AG08395 (cell line): ENCODE data around the gene MMS22L.
"Not testable (repeated sequence)": the region's sequence is repeated elsewhere in the genome, so short reads cannot be mapped to it uniquely, and the experiment has no call there.

Source experiments
- DNase-seq: peaks from one replicate; pipeline ENCODE4 v3.0.0; 2012; ENCODE audit warnings: mixed read lengths, low spot score

MMS22L gene

DNA sequence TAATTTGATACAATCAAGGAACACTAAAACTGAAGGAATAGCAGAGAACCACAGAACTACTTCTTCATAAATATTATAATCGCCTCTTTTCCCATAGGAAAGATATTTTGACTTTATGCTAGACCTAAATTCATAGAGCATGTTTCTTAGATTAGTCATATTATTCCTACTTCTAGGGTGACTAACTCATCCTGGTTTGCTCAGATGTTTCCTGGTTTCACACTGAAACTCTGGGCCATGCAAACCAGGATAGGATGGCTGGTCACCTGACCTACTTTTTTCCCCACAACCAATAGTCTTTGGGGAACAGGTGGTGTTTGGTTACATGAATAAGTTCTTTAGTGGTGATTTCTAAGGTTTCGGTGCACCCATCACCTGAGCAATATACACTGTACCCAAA is 42.8 kb downstream of the MMS22L start:
- DNase-seq = peak; percentile 54

GRCh38 chr6:97231911-97232310 is 51.1 kb downstream of the MMS22L start:
- DNase-seq = no peak

DNA sequence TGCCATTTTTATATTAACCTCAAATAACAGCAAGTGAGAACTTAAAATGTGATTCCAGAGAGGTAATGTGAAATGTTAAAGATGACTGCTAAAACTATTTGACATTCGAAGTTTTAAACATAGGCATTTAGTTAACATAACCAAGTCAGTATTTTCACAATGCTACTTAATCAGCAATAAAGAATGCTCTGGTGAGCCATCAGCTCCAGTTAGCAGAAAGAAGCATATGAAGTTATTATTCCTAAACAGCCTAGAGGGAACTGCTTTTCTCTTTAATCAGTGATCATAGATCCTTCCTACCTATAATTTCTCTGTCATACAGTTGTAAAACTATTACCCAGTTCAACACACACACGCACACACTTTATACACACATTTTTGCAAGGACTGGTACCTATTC is 60.1 kb downstream of the MMS22L start:
- peak; percentile 6 for DNase-seq

- no peak for DNase-seq
Observed at GRCh38 chr6:97218912-97219311, 64.1 kb downstream of the MMS22L start.

GRCh38 chr6:97215157-97215769 is 67.8 kb downstream of the MMS22L start:
- DNase-seq = peak; percentile 77

DNA sequence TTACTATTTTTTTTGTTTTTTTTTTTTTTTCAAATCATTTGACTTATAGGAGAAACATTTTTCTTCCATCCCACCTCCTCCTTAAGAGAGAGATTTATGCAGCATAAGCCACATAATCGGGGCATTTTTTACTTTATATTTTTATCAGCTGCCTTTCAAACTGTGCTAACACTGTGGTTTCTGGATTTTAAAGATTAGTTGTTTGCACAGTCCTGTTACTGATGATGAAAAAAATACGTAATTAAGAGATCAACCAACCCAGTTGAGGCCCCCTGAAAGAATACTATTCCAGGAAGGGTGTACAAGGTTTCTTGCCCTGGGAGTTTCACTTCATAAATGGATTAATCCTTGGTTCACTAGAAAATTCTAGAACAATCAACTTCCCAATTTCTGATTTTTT is 68.3 kb downstream of the MMS22L start:
- no peak for DNase-seq

- no peak for DNase-seq
Observed at GRCh38 chr6:97207383-97207782, 75.6 kb downstream of the MMS22L start.

GRCh38 chr6:97205966-97206365 is 77.0 kb downstream of the MMS22L start:
- no peak for DNase-seq

DNA sequence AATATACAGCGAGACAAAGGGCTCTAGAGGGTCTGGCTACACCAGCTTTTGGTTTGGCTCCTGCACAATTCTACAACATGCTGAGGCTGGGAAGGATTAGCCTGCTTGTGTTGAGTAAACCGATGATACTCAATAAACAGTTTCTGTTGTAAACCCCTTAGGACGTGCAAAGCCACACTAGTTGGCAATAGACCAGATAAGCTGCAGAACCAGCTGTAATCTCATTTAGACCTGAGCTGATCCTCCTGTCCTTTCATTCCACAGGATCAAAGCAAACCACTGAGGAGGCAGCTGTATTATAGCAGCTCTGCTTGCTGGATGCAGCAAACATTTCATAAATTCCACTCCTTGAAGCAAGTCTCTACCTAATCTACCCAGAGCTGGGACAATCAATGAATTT is 79.7 kb downstream of the MMS22L start:
- DNase-seq = no peak

DNA sequence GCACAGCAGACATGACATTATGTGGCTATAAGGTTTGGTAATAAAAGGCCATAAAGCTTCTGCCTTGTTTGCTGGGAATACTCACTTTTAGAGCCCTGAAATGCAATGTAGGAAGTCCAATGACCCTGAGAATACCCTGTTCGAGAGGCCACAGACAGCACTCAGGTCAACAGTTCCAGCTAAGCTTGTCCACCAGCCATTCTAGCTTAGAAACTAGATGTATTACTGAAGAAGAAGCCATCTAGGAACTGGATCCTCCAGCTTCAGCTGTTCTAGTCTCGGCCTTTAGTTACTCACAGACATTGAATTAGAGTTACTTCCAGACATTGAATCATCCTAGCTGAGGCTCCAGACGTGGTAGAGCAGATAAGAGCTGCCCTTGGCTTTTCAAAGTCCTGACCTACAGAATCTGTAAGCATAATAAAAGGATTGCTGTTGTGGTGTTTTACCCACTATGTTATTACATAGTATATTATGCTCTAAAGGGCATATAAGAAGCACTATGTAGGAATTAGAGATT is 84.9 kb downstream of the MMS22L start:
- DNase-seq = no peak

GRCh38 chr6:97195117-97195516 is 87.9 kb downstream of the MMS22L start:
- peak; percentile 5 for DNase-seq

DNA sequence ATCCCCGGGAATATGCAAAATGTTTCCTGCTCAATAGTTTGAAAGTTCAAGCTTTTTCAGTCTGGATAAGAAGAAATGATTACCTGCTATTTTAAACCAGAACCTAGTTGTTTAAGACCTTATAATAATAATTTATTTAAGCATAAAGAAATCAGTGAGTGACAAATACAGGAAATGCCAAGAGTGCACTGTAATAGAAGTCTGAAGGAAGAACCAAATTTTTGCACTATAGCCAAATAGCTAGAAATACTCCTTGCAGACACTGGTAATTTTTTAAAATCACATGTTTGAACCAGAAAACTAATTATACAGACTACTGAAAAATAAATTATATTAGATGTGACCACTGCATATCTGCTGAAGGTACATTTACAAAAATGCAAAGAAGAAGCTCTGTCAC is 93.2 kb downstream of the MMS22L start:
- DNase-seq = peak; percentile 56

DNA sequence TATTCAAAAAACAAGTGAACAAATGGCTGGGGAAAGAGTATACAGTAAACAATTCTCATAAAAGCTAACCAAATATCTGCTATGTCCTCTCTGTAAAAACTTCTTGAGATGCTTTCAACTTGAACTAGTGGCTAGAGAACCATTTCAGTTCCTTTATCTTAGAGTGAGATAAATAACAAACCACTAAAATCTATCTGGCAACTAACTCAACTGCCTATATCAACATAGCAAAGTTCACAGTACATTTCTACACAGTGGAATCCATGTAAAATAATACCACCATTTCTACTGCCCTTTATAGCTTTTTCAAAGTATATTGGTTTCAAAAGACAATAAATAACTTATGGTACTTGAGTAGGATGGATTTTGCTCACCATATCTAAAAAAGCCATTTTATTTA is 95.1 kb downstream of the MMS22L start:
- DNase-seq = no peak

DNA sequence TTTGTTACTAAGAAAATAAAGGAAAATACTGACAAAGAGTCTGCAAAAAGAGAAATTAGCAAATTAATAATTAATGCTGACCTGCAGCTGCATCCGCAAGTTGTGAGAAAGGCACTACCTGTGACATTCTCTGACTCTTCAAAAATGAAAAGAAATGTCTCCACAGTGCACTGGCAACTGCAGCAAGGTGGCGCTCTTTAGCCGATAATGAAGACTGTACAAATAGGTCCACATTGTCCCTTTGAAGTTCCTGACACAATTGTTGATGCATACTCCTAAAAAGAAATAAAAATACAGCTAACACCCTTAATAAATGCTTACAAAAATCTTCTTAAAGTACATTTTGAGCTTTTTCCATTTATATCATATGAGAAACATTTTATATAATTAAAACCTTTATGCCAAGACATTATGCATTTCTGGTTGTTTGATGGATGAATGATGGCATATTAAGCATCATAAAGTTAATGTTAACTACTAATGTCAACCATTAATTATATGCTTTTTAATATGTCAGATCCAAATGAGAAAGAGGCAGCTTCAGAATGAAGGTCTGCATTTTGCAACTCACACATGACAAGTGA is 96.5 kb downstream of the MMS22L start:
- peak; percentile 64 for DNase-seq

- no peak for DNase-seq
Observed at GRCh38 chr6:97177905-97178304, 105.1 kb downstream of the MMS22L start.

DNA sequence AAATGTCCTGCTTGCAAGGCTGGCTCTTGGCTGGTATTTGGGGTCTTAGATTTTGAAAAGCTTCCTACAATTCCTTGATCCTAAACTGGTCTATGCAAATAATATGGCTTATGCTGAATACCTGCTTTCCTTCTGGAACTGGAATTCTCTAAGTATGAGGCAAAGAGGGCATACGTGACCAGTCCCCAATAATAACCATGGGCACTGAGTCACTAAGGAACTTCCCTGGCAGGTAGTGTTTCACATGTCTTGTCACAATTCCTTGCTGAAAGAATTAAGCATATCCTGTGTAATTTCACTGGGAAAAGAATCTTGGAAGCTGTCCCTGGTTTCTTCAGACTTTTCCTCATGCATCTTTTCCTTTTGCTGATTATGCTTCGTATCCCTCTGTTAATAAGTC is 106.5 kb downstream of the MMS22L start:
- DNase-seq = no peak

DNA sequence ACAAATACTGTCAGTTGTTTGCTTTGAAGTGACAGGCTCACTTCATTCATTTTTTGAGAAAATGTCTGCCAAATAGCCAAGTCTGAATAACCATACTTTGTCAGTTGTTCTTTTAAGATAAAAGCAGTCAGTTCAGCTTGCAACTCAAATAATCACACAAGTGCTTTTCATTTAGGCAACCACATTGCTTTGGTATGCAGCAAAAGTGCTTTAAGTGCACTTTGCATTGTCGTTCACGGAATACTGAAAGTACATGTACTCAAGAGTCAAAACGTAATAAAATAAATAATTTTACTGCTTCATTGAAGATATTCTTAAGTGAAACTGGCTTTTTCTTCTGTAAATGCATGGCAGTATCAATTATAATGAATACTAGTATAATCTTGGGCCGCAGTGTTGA is 107.2 kb downstream of the MMS22L start:
- DNase-seq = no peak

- no peak for DNase-seq
Observed at GRCh38 chr6:97174471-97174870, 108.5 kb downstream of the MMS22L start.

DNA sequence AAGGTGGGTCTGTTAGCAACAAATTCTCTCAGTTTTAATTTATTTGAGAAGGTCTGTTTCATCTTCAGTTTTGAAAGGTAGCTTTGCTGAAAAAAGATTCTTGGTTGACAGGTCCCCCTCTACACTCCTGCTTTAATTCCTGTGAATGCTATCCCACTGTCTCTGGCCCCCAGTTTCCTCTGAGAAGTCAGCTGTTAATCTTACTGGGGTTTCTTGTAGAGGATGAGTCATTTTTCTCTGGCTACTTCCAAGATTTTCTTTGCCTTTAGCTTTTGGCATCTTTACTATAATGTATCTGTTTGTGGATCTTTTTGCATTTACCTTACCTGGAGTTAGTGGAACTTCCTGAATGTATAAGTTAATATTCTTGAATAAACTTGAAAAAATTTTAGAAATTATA is 122.7 kb downstream of the MMS22L start:
- no peak for DNase-seq

GRCh38 chr6:97155447-97155846 is 127.6 kb downstream of the MMS22L start:
- DNase-seq = not testable (repeated sequence)

DNA sequence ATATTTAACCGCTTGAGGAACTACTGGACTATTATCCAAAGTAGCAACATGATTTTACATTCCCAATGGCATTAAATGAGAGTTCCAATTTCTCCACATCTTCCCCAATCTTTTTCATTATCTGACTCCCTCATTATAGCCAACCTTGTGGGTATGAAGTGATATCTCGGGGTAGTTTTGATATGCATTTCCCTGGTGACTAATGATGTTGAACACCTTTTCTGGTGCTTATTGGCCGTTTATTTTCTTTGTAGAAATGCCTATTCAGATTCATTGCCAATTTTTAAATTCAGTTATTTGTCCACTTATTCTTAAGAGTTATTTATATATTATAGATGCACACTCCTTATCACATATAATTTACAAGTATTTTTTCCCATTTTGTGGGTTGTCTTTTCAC is 129.0 kb downstream of the MMS22L start:
- DNase-seq = no peak

DNA sequence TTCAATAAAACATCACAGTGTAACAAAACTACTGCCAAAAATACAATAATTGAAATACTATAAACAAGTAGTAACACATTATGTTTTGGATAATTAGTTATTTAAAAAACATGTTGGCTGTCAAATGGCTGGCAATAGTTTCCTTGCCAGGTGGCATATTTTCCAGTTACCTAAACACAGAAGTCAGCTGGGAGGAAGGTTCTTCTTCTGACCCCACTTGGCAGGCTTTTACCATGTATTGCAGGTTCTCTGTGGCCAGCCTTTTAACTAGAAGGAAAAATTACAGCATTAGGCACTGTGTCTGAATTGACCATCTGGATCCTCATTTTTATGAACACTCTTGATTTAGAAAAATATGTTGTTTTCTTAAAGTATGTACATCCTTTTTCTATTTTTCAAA is 131.4 kb downstream of the MMS22L start:
- no peak for DNase-seq

GRCh38 chr6:97150932-97151331 is 132.1 kb downstream of the MMS22L start:
- DNase-seq = no peak

DNA sequence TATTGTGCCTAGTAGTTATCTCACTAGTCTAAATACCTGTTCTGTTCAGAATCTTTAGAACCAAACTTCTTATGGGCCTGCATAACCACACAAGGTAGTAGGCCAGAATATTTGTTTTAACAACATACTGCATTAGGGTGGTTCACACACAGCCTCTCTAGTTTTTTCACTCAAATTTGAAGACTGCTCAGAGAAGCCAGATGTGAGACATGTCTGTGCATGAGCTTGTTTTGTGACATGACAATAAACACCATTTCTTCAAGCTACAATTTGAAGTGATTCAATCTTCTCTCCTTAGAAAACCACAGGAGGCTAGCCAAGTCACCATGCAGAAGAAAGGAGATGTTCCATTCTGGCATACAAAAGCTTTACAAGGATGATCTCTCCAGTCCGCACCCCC is 135.6 kb downstream of the MMS22L start:
- DNase-seq = no peak
